ENCODE data around the gene SLMAP. TPM values are rescaled to one million over a fixed set of nuclear protein-coding genes. Genes with fewer than 3 reads are reported as not detected.

Gene SLMAP
- total RNA-seq, 4 donors from 2014 or later: 81.1 to 113 (median 97.1) TPM

DNA sequence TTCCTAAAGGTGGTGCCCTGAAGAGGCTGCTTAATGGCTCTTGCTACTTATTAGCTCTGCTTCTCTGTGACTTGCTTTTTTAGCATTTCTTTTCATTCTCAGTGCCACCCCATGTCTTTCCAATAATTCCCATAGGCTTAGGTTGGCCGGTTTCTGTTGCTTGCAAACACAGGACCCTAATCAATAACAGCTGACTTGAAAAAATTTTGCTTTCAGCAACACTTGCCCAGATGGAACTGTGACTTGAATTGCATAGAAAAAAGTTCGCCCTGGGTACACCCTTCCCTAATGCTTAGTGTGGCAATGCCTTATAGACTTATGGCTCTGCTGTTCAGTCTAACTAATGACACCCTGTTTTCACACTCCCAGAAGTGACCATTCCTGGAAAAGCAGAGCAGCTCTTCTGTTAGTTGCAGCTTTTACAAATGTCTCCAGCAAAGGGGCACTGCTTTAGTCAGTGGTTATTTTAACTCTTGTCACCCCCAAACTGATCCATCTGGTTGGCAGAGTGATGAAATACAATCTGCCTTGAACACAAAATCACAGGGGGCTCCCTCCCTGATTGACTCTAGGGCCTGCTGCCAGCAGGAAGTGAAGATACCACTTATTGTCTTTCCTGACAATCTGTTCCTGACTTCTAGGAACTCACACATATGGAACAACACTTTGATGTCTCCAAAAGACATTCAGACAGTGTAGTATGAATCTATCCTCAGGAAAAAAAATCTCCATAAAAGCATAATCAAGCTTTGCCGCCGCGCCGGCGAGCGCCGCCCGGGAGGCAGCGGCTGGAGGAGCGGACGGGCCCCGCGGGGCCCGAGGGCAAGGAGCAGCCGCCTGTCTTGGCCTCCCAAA lies 9.7 kb upstream of the SLMAP start:
- no peaks in the 10 kb centered on the region for H3K27me3 ChIP-seq
- no peaks in the 10 kb centered on the region for H3K36me3 ChIP-seq
- TF ChIP-seq, protein P1, sequence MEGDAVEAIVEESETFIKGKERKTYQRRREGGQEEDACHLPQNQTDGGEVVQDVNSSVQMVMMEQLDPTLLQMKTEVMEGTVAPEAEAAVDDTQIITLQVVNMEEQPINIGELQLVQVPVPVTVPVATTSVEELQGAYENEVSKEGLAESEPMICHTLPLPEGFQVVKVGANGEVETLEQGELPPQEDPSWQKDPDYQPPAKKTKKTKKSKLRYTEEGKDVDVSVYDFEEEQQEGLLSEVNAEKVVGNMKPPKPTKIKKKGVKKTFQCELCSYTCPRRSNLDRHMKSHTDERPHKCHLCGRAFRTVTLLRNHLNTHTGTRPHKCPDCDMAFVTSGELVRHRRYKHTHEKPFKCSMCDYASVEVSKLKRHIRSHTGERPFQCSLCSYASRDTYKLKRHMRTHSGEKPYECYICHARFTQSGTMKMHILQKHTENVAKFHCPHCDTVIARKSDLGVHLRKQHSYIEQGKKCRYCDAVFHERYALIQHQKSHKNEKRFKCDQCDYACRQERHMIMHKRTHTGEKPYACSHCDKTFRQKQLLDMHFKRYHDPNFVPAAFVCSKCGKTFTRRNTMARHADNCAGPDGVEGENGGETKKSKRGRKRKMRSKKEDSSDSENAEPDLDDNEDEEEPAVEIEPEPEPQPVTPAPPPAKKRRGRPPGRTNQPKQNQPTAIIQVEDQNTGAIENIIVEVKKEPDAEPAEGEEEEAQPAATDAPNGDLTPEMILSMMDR (IDR thresholded peaks at IDR 0.05 in 4 of 5, conservative IDR thresholded peaks at IDR 0.05 in 1 of 5): no peak
- TF ChIP-seq POLR2A (IDR thresholded peaks at IDR 0.05): no peak
- DNase-seq (no peak), ATAC-seq (no peak)
- in situ Hi-C loops (cut with MboI; ENCODE audit: low sequenced_read_pairs in 4 of 4): no loop called here
- intact Hi-C loops (cut with DNase I; ENCODE audit: low total_unique reads): no loop called here
- H3K4me1 ChIP-seq: peaks cover 0 to 3% of the 10 kb centered on the region in 2 donors
- no peak overlapping the region for H3K4me3 ChIP-seq
- no peaks in the 10 kb centered on the region for H3K9me3 ChIP-seq
- no peak overlapping the region for H3K27ac ChIP-seq

DNA sequence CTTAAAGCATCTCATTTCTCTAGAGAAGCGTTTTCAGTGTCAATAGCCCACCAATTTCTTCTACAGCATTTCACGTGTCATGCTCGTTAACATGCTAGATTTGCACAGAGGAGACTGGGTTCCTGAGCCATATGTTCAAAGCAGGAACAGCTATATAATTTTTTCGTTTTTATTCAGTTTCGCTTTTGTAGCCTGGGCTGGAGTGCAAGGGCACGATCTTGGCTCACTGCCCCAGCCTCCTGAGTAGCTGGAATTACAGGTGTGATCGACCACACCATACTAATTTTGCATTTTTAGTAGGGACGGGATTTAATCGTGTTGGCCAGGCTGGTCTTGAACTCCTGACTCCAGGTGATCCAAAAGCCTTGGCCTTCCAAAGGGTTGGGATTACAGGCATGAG lies 6.6 kb upstream of the SLMAP start:
- DNase-seq (no peak), ATAC-seq (no peak)
- in situ Hi-C loops (cut with MboI; ENCODE audit: low sequenced_read_pairs in 4 of 4) (no loop called here), intact Hi-C loops (cut with DNase I; ENCODE audit: low total_unique reads) (no loop called here)
- Histone ChIP-seq H3K36me3 (no peaks in the 10 kb centered on the region), H3K4me1 (no peaks in the 10 kb centered on the region), H3K27ac (no peak overlapping the region), H3K27me3 (no peaks in the 10 kb centered on the region), H3K4me3 (no peak overlapping the region), H3K9me3 (no peaks in the 10 kb centered on the region)
- no peak for TF ChIP-seq POLR2A (IDR thresholded peaks at IDR 0.05)
- TF ChIP-seq, protein P1 (IDR thresholded peaks at IDR 0.05 in 4 of 5, conservative IDR thresholded peaks at IDR 0.05 in 1 of 5): no peak

DNA sequence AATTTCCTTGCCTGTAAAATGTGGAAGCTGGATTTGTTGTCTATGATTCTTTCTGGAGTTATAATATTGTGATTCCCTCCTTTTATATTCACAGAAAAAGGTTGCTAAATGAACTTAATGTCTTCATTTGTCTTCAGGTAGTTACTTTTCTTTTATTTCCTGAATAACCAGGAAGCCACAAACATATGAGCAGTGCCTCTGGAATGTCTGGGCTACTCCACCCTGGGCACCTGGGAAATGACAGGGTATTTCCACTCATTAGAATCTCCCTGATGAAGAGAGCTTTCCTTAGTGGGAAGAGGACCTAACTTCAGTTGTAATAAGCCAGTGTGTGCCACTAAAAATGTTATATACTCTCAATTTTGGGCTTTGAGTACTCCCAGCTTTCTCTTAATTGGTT lies 3.8 kb upstream of the SLMAP start:
- H3K9me3 ChIP-seq: no peaks in the 10 kb centered on the region
- H3K36me3 ChIP-seq: no peaks in the 10 kb centered on the region
- H3K27ac ChIP-seq: no peak overlapping the region
- H3K4me3 ChIP-seq: no peak overlapping the region
- peaks cover 6 to 7% of the 10 kb centered on the region in 2 donors for H3K4me1 ChIP-seq
- intact Hi-C loops (cut with DNase I; ENCODE audit: low total_unique reads): loop anchor here (10.0 kb wide), 1 partner anchor 588 kb away; the partner anchor contains the start of gene IL17RD
- in situ Hi-C loops (cut with MboI; ENCODE audit: low sequenced_read_pairs in 4 of 4): loop anchor here (5.0 to 10.0 kb wide), 4 partner anchors 55 to 198 kb away; partner anchors contain the start of genes DENND6A (in 3 of the 4), ARF4 (in 1 of the 4) and PDE12 (in 1 of the 4)
- TF ChIP-seq, protein P1 (IDR thresholded peaks at IDR 0.05 in 4 of 5, conservative IDR thresholded peaks at IDR 0.05 in 1 of 5): no peak
- TF ChIP-seq POLR2A (IDR thresholded peaks at IDR 0.05): no peak
- ATAC-seq (no peak), DNase-seq (no peak)
- H3K27me3 ChIP-seq: no peaks in the 10 kb centered on the region

DNA sequence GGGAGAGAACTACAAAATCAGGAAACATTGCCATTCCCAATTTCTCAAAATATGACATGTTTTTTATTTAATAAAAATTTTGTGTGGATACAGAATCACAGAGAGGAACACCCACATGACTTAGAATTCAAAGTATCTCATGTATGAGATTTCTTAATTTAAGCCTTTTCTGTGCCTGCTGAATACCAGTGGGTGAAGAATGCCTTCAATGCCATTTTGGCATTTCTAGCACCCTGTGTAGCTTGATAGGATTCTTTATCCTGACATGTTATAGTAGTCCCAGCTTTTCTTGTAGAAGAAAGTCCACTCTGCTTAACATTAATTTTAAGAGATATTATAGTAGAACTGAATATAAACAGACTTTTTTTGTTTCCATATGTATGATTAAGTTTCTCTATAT lies 3.1 kb upstream of the SLMAP start:
- intact Hi-C loops (cut with DNase I; ENCODE audit: low total_unique reads): loop anchor here (10.0 kb wide), 1 partner anchor 588 kb away; the partner anchor contains the start of gene IL17RD
- no peak for TF ChIP-seq POLR2A (IDR thresholded peaks at IDR 0.05)
- TF ChIP-seq, protein P1 (IDR thresholded peaks at IDR 0.05 in 4 of 5, conservative IDR thresholded peaks at IDR 0.05 in 1 of 5): no peak
- H3K9me3 ChIP-seq: no peaks in the 10 kb centered on the region
- H3K27ac ChIP-seq: no peak overlapping the region
- H3K36me3 ChIP-seq: no peaks in the 10 kb centered on the region
- DNase-seq: no peak
- no peak for ATAC-seq
- no peak overlapping the region for H3K4me3 ChIP-seq
- peaks cover 13 to 14% of the 10 kb centered on the region in 2 donors for H3K4me1 ChIP-seq
- in situ Hi-C loops (cut with MboI; ENCODE audit: low sequenced_read_pairs in 4 of 4): loop anchor here (5.0 to 10.0 kb wide), 4 partner anchors 56 to 198 kb away; partner anchors contain the start of genes DENND6A (in 3 of the 4), ARF4 (in 1 of the 4) and PDE12 (in 1 of the 4)
- H3K27me3 ChIP-seq: no peaks in the 10 kb centered on the region
